ENCODE data around the gene FXYD1. TPM values are rescaled to one million over a fixed set of nuclear protein-coding genes. Genes with fewer than 3 reads are reported as not detected.
"Not testable (repeated sequence)": the region's sequence is repeated elsewhere in the genome, so short reads cannot be mapped to it uniquely, and the experiment has no call there.

Gene FXYD1
- total RNA-seq, 2 donors from 2014 or later: 1.6 to 9.1 TPM

- intact Hi-C loops (cut with DNase I): loop anchor here (10.0 kb wide), 1 partner anchor 95 kb away; the partner anchor contains the start of gene LSR
- 82 to 83% methylated on average over 3 of the region's 3 CpGs for WGBS, 2 donors
- H3K4me1 ChIP-seq: peaks cover 10% of the 10 kb centered on the region
- TF ChIP-seq CTCF (IDR thresholded peaks at IDR 0.05) (no peak), POLR2A (IDR thresholded peaks at IDR 0.05) (no peak)
- peaks cover 0 to 13% of the 10 kb centered on the region in 2 donors for H3K27me3 ChIP-seq
- no peak overlapping the region for H3K27ac ChIP-seq
- no peak overlapping the region for H3K4me3 ChIP-seq
- ATAC-seq: no peak
- no peaks in the 10 kb centered on the region for H3K36me3 ChIP-seq (replicated peaks in 1 of 2; ENCODE audit: insufficient read depth in 1 of 2, low read depth in 2 of 2)
- DNase-seq: no peak
- H3K9me3 ChIP-seq: no peaks in the 10 kb centered on the region
Observed at GRCh38 chr19:35149463-35149862, 10.8 kb downstream of the FXYD1 start.

DNA sequence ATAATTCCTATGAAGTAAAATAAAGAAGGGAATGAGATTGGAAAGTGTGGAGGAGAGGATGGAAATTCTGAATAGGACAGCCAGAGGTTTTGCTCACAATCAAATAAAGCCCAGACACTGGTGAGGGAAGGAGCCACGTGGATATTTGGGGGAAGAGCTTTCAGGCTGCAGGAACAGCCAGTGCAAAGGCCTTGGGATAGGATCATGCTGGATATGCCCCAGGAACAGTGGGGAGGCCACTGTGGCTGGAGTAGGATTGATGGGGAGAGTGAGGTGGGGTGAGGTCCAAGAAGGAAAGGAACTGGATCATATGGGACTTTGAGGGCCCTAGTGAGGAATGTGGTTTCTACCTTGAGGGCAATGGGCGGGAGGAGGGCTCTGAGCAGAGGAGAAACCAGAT is 11.8 kb downstream of the FXYD1 start:
- no peak for DNase-seq
- intact Hi-C loops (cut with DNase I): no loop called here
- no peak for ATAC-seq
- TF ChIP-seq CTCF (IDR thresholded peaks at IDR 0.05) (no peak), POLR2A (IDR thresholded peaks at IDR 0.05) (no peak)
- peaks cover 0 to 20% of the 10 kb centered on the region in 2 donors for H3K27me3 ChIP-seq
- WGBS, 2 donors: 49 to 53% methylated on average over 2 of the region's 2 CpGs
- H3K36me3 ChIP-seq (replicated peaks in 1 of 2; ENCODE audit: insufficient read depth in 1 of 2, low read depth in 2 of 2): no peaks in the 10 kb centered on the region
- H3K9me3 ChIP-seq: no peaks in the 10 kb centered on the region
- H3K4me3 ChIP-seq: no peak overlapping the region
- H3K4me1 ChIP-seq: peaks cover 18% of the 10 kb centered on the region
- no peak overlapping the region for H3K27ac ChIP-seq

DNA sequence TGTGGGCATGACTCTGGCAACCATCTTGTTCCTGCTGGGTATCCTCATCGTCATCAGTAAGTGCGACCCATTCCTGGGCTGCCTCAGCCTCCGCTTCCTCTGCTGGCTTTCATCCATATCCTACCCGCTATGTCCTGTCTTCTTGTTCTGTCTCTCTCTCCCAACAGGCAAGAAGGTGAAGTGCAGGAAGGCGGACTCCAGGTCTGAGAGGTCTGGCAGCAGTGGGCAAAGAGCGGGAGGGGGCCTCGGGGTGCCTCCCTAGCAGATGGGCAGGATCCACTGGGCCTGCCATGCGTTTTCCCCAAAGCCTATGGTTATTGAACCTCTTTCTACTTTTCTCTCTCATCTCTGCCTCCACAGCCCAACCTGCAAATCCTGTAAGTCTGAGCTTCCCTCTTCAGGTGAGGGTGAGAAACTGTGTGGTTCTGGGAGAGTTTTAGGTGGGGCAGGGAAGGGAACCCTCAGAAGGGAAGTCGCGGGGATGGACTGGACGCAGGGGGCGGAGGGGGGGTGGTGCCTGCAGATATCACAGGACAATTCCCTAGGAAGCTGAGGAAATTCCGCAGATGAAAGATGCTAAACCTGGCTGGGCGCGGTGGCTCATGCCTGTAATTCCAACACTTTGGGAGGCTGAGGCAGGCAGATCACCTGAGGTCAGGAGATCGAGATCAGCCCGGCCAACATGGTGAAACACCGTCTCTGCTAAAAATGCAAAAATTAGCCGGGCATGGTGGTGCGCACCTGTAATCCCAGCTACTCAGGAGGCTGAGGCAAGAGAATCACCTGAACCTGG is 12.8 kb downstream of the FXYD1 start:
- H3K27ac ChIP-seq: no peak overlapping the region
- H3K4me1 ChIP-seq: peaks cover 18% of the 10 kb centered on the region
- H3K4me3 ChIP-seq: no peak overlapping the region
- DNase-seq (no peak), ATAC-seq (no peak)
- no peaks in the 10 kb centered on the region for H3K36me3 ChIP-seq (replicated peaks in 1 of 2; ENCODE audit: insufficient read depth in 1 of 2, low read depth in 2 of 2)
- WGBS, 2 donors: 58 to 77% methylated on average over 19 to 20 of the region's 20 CpGs
- H3K27me3 ChIP-seq: peaks cover 0 to 20% of the 10 kb centered on the region in 2 donors
- H3K9me3 ChIP-seq: no peaks in the 10 kb centered on the region
- intact Hi-C loops (cut with DNase I): no loop called here
- TF ChIP-seq POLR2A (IDR thresholded peaks at IDR 0.05) (no peak), CTCF (IDR thresholded peaks at IDR 0.05) (no peak)

DNA sequence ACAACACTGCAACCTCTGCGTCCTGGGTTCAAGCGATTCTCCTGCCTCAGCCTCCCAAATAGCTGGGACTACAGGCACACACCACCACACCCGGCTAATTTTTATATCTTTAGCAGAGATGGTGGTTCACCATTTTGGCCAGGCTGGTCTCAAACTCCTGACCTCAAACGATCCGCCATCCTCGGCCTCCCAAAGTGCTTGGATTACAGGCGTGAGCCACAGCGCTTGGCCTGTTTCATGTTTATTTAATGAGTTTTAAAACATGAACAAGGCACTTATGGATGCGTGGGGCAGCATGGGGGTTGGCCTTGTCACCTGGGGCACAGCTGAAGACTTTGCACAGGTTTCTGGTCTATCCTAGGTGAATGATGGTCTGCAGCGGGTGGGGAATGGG is 14.5 kb downstream of the FXYD1 start:
- WGBS, 2 donors: 55 to 57% methylated on average over 10 of the region's 10 CpGs
- peaks cover 0 to 20% of the 10 kb centered on the region in 2 donors for H3K27me3 ChIP-seq
- ATAC-seq; H3K4me3 ChIP-seq; H3K9me3 ChIP-seq; intact Hi-C loops (cut with DNase I); DNase-seq; H3K36me3 ChIP-seq (replicated peaks in 1 of 2; ENCODE audit: insufficient read depth in 1 of 2, low read depth in 2 of 2); H3K27ac ChIP-seq: not testable (repeated sequence)
- H3K4me1 ChIP-seq: peaks cover 18% of the 10 kb centered on the region

- WGBS, 2 donors: 2% methylated on average over 29 to 35 of the region's 36 CpGs
- intact Hi-C loops (cut with DNase I): no loop called here
Observed at GRCh38 chr19:35153701-35154524, 15.3 kb downstream of the FXYD1 start.

More at GRCh38 chr19:35153701-35154524, 15.3 kb downstream of the FXYD1 start:
- DNase-seq (peak in 2 of 4 donors; percentile 41 to 43), ATAC-seq (peak; percentile 46)
- Histone ChIP-seq H3K27me3 (peaks cover 0 to 20% of the 10 kb centered on the region in 2 donors), H3K36me3 (replicated peaks in 1 of 2; ENCODE audit: insufficient read depth in 1 of 2, low read depth in 2 of 2) (no peaks in the 10 kb centered on the region), H3K27ac (peak overlapping the region in 1 of 4 donors; percentile 62), H3K4me1 (peaks cover 18% of the 10 kb centered on the region), H3K4me3 (peak overlapping the region in 1 of 2 donors; percentile 7), H3K9me3 (no peaks in the 10 kb centered on the region)
- TF ChIP-seq CTCF (IDR thresholded peaks at IDR 0.05) (peak in 5 of 7 experiments; percentile 24 to 44 (median 39)), POLR2A (IDR thresholded peaks at IDR 0.05) (no peak)
